HUES64 (cell line): ENCODE data around the gene FADS6.

ENCODE experiments used
- H3K27ac ChIP-seq: 2 replicates; pipeline ENCODE4 v1.7.0; 2013; ENCODE audit warnings: low read depth, low read length, inconsistent platforms
- H3K27me3 ChIP-seq: 2 replicates; pipeline ENCODE4 v1.6.1; 2013; ENCODE audit warnings: mild to moderate bottlenecking, low read length; ENCODE audit not compliant: insufficient read depth
- H3K36me3 ChIP-seq: 2 replicates; pipeline ENCODE4 v1.6.1; 2013; ENCODE audit warnings: mild to moderate bottlenecking, low read length; ENCODE audit not compliant: insufficient read depth
- H3K4me1 ChIP-seq: 2 replicates; pipeline ENCODE4 v1.6.1; 2013; ENCODE audit warnings: mild to moderate bottlenecking, low read length, moderate library complexity; ENCODE audit not compliant: insufficient read depth
- H3K4me3 ChIP-seq: 2 replicates; pipeline ENCODE4 v1.5.1; 2013; ENCODE audit warnings: mild to moderate bottlenecking, low read length, moderate library complexity
- H3K9ac ChIP-seq: 2 replicates; pipeline ENCODE4 v1.6.1; 2013; ENCODE audit warnings: mild to moderate bottlenecking, low read depth, low read length
- H3K9me3 ChIP-seq: 2 replicates; pipeline ENCODE4 v1.6.1; 2013; ENCODE audit warnings: low read depth, low read length; ENCODE audit not compliant: insufficient read depth
- WGBS: fragments of 150-250, 120-280 bp; methylation state at CpG from one replicate; pipeline ENCODE4 v1.1.7; 2013; ENCODE audit warnings: missing lambda C conversion rate; 5-methylcytosine and 5-hydroxymethylcytosine counted together

FADS6 gene

DNA sequence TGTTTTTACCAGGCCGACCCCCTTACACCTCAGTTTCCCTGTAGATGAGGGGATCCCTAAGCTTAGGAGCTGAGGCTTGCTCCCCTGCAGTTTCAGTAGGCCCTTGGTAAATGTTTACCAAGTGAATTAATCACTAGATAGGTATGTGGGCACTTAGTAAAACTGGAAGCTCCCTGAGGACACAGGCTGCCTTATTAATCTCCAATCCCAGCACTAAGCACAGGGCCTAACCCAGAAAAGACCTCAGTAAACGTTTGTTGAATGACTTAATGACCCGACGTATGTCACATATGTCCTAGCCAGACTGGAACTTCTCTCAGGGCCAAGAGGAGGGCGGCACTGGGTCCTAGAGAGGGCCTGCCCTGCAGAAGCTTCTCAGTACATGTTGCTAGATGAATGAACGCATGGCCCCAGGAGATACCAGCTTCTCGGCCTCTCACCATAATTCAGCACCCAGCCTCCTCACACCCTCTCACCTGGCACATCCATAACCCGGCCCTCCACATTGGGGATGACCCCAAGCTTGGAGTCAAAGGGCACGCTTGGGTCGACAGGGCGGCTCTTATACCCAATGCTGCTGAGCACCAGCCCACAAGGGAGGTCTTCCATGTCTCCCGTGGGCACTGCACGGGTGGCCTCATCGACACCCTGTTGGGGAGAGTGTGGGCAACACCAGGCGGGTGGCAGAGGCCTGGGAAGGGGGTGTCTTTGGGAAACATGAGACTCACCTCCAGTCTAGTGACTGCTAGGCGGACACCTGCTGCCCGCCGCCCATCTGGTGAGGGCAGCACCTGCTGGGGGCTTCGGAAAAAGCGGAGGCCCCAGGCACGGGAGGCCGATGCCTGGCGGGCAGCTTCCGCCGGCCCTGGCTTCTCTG is 29.8 kb downstream of the FADS6 start:
- Histone ChIP-seq H3K36me3 (peaks cover 9% of the 10 kb centered on the region), H3K4me3 (no peak overlapping the region), H3K27me3 (peaks cover 39% of the 10 kb centered on the region), H3K9me3 (no peaks in the 10 kb centered on the region), H3K9ac (no peak overlapping the region), H3K27ac (no peak overlapping the region), H3K4me1 (no peaks in the 10 kb centered on the region)
- 91% methylated on average over 25 of the region's 25 CpGs for WGBS

DNA sequence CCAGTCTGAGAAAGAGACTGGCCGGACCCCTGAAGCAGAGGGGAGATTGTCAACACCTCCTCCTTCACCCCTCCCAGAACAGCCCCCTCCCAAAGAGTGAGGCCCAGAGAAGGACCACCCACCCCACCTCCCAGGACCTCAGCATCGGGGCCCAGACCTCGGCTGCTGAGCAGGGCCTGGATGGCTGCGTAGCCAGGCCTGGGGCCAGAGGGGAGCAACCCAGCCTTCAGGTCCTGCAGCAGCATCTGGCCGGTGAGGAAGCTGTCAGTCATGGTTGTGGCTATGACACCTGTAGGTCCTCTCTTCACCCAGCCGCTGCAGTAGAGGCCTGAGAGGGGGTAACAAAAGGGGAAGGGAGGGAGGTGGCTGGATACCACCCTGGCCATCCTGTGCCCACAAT is 30.5 kb downstream of the FADS6 start:
- Histone ChIP-seq H3K27me3 (peaks cover 47% of the 10 kb centered on the region), H3K36me3 (peaks cover 9% of the 10 kb centered on the region), H3K9ac (no peak overlapping the region), H3K27ac (no peak overlapping the region), H3K4me1 (no peaks in the 10 kb centered on the region), H3K9me3 (no peaks in the 10 kb centered on the region), H3K4me3 (no peak overlapping the region)
- WGBS: 93% methylated on average over 6 of the region's 6 CpGs

DNA sequence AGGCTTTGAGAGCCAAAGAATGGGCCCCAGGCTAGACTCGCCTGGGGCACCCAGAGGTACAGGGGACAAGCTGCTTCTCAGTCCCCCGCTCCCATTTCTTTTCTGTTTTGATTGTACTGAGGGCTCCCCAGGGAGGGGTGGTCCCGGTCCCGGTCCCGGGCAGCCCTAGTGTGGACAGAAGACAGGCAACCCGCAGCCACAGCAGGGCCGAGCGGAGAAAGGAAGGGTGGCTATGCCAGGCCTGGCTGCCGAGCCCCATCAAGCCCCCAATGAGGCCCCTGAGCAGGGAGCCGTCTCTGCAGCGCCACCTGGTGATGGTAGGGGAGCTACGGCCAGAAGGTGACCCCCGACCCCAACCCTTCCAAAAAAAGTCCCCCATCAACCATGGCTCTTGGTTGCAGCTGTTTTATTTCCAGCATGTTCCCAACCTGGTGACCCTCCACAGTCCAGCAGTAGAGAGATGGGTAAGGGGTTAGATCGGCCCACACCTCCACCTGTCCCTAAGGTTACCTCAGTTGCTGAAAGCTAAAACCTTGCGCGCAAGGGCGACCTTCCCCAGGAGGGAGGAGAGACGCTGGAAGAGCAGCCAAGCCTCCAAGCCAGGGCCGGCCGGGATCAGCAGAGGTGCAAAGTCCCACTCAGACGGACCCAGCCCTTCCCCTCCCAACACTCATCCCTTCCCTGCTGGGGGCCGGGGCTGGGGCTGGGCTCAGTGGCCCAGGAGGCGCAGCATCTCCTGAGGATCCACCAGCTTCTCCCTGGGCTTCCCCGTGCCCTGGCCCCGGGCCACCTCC is 31.1 kb downstream of the FADS6 start:
- H3K9me3 ChIP-seq: no peaks in the 10 kb centered on the region
- peak overlapping the region; percentile 28; the same call in 1 of the 2 replicates for H3K4me3 ChIP-seq
- H3K27ac ChIP-seq: no peak overlapping the region
- H3K27me3 ChIP-seq: peaks cover 53% of the 10 kb centered on the region
- peaks cover 9% of the 10 kb centered on the region for H3K36me3 ChIP-seq
- H3K9ac ChIP-seq: no peak overlapping the region
- H3K4me1 ChIP-seq: no peaks in the 10 kb centered on the region
- 47% methylated on average over 25 of the region's 25 CpGs for WGBS

DNA sequence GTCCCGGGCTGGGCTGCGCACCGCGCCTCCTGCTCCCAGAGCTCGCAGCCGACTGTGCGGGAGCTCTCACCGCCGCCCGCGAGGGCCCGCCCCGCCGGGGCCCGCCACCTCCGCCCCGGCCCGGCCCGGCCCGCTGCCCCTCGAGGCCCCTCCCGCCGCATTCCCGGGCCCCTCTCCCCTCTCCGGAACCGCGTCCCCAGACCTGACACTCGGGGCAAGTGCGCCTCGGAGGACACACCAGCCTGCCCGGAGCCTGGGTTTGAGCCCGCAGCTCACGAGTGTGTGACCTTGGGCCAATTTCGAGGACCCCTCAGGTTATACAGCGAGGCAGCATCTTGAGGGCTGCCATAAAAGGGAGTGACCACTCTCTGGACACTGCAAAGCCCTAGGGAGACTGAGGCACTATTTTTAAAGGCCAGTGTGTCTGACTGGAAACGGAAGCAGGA is 31.7 kb downstream of the FADS6 start:
- Histone ChIP-seq H3K4me3 (peak overlapping the region; percentile 28; the same call in 1 of the 2 replicates), H3K9me3 (no peaks in the 10 kb centered on the region), H3K9ac (no peak overlapping the region), H3K27me3 (peaks cover 59% of the 10 kb centered on the region), H3K27ac (no peak overlapping the region), H3K4me1 (no peaks in the 10 kb centered on the region), H3K36me3 (peaks cover 7% of the 10 kb centered on the region)
- 5% methylated on average over 36 of the region's 36 CpGs for WGBS

DNA sequence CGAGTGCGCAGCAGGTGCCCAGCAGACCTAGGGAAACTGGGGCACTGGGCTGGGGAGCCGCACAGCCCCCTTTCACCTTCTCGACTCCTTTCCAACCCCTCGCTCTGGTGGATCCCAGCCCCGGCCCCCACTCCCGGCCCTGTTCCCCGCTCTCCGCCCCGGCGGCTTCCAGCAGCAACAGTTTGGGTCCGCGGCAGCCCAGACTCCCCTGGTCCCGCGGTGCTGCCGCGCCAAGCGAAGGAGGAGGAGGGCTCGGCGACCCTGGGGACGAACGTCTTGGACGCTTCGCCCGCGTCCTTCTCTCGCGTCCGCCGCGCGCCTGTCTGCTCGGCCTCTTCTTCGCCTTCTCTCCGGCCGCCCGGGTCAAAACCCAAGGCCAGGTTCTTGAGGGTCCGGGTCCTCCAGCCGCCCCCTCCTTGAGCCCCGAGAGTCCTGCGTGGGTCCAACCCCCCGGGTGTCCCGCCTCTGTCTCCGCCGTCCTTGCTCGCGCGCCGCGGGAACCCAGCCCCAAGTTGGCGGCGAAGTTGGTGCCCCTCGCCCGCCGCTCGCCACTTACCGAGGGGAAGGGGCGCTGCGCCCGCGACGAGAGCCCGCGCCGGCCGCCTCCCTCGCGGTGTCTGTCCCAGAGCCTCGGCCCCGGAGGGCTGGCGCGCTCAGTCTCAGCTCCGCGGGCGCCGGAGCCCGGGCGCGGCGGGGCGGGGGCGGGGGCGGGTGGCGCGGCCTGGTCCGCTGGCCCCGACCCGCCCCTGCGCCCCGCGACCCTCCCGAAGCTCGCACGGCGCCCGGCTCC is 32.4 kb downstream of the FADS6 start:
- WGBS: 2% methylated on average over 96 of the region's 96 CpGs
- H3K4me3 ChIP-seq: peak overlapping the region; percentile 42
- peaks cover 4% of the 10 kb centered on the region for H3K36me3 ChIP-seq
- peaks cover 62% of the 10 kb centered on the region for H3K27me3 ChIP-seq
- H3K9ac ChIP-seq: no peak overlapping the region
- H3K27ac ChIP-seq: no peak overlapping the region
- no peaks in the 10 kb centered on the region for H3K4me1 ChIP-seq
- H3K9me3 ChIP-seq: no peaks in the 10 kb centered on the region

DNA sequence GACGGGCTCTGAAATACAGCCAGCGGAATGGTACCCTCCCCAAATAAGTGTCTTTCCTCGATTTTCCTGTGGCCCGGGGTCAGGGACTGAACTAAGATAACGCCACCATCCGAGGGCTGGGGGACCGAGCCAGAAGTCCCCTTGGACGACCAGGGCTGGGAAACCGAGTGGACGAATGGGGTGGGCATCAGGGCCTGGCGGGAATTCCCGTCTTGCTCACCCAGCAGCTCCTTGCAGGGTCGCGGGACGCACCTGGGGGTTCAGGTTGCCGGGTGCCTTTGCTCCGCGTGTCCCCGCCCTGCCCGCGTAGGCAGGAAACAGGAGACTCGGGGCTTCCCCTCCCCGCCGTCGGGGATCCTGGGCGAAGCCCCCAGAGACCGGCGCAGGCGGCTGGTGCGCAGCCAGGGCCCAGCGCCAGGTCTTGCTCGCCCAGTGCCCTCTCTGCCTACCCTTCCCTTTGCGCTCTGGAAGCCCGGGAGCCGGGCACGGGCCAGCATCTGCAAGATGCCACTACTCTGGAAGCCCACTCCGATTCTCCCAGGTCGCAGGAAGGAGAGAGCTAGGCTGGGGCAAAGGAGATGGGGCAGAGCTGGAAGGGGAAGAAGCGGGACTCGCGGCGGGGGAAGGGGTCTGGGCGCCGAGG is 33.1 kb downstream of the FADS6 start:
- Histone ChIP-seq H3K36me3 (peaks cover 4% of the 10 kb centered on the region), H3K27ac (no peak overlapping the region), H3K27me3 (peaks cover 70% of the 10 kb centered on the region), H3K9ac (no peak overlapping the region), H3K4me3 (peak overlapping the region; percentile 42; the same call in 1 of the 2 replicates), H3K4me1 (no peaks in the 10 kb centered on the region), H3K9me3 (no peaks in the 10 kb centered on the region)
- WGBS: 8% methylated on average over 44 of the region's 44 CpGs

DNA sequence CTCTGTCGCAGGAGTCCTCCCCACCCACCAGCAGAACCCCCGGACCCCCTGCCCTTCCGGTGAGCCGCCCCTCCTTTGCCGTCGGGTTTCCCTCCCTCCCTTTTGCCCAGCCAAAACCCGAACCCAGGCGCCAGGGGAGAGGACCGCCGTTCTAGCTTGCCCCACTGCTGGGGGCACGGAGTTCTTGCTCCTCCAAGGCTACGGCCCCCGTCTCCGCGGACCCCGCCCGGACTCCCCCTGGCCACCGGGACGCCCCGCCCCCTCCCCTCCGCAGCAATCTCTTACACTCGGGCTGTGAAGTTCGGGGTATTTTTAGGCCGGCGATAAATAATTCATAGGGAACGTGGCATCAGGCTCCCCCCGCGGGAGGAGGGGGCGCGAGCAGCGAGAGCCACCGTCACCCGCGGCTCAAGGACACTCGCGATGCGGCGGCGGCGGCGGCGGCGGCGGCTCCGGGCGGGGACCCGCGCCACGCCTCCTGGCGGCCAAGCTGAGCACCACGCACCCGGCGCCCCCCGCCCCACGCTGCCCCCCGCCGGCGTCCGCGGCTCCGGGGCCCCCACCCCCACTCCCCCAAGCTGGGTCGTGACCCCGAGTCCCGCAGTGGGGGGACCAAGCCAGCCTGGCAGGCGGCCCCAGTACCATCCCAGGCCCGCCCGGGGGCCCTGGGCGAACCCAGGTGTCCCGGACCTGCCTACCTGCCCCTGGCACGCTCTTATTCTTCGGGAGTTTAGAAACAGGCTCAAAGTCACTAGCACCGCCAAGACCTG is 33.8 kb downstream of the FADS6 start, which contains the start of gene GRIN2C:
Gene GRIN2C, minus strand, starts transcription at position 427 of the 770 bp plus-strand sequence. CDS start 4,793 bp downstream, outside the sequence.
- no peaks in the 10 kb centered on the region for H3K4me1 ChIP-seq
- peaks cover 77% of the 10 kb centered on the region for H3K27me3 ChIP-seq
- no peaks in the 10 kb centered on the region for H3K9me3 ChIP-seq
- peak within 1 kb of the TSS; percentile 42; the same call in 1 of the 2 replicates for H3K4me3 ChIP-seq
- H3K36me3 ChIP-seq: peaks cover 4% of the 10 kb centered on the region; the same call in 1 of the 2 replicates
- H3K27ac ChIP-seq: no peak within 1 kb of the TSS
- no peak within 1 kb of the TSS for H3K9ac ChIP-seq
- WGBS: 5% methylated on average over 67 of the region's 72 CpGs

DNA sequence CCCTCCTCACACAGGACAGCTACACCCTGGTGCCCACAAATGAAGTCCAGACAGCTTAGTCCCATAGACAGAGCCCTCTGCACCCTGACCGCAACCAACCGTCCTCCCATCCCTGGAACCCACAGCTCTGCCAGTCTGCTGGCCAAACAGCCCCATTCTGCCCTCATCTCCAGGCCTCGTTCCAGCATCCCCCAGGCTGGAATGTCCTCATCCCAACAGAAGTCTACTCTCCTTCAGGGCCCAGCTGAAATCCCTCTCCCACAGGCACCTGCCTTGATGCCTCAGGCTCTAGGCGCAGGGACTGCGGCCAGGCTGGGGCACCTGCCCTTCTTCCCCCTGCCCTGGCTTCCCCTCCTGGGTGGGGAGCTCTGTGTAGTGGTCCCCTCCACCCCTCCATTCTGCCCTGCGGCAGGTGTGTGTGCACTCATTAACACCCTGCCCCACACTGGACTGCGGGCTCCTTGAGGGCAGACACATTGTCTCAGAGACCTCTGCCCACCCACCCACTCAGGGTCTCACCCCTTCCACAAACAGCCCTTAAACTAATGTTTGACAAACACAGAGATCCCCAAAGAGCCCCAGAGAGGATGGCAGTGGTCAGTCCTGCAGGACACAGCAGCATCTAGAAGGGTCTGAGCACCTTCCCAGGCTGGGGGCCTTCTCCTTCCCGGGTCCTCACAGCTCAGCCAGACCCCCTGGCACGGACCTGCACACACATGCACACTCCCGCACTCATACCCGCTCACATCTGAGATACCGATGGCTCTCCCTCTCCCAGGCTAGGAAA is 34.6 kb downstream of the FADS6 start:
- peaks cover 2% of the 10 kb centered on the region; the same call in 1 of the 2 replicates for H3K36me3 ChIP-seq
- H3K27ac ChIP-seq: no peak overlapping the region
- H3K4me1 ChIP-seq: no peaks in the 10 kb centered on the region
- 60% methylated on average over 12 of the region's 12 CpGs for WGBS
- no peaks in the 10 kb centered on the region for H3K9me3 ChIP-seq
- H3K9ac ChIP-seq: no peak overlapping the region
- H3K27me3 ChIP-seq: peaks cover 84% of the 10 kb centered on the region
- H3K4me3 ChIP-seq: no peak overlapping the region

DNA sequence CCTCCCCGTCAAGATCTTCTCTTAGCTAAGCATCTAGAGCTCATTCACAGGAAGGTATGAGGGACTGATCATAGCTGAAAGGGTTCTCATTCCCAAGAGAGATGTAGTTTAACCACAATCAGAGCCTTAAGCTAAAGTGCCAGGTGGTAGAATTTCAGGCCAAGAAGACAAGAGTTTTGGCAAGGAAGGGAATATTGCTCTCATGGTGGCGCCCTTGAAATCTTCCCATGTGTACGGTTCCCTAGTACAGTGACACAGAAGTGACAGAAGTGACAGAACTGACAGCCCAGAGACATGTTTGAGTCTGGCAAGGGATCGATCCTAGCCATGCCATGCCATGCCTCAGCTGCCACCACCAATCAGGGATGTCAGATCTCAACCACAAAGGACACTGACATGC is 36.2 kb downstream of the FADS6 start:
- Histone ChIP-seq H3K36me3 (no peaks in the 10 kb centered on the region), H3K9me3 (no peaks in the 10 kb centered on the region), H3K27me3 (peaks cover 95% of the 10 kb centered on the region), H3K4me3 (no peak overlapping the region), H3K9ac (no peak overlapping the region), H3K4me1 (peaks cover 4% of the 10 kb centered on the region; the same call in 1 of the 2 replicates), H3K27ac (no peak overlapping the region)
- 83% methylated on average over 4 of the region's 4 CpGs for WGBS
